WERI-Rb-1 (cell line): ENCODE data around the gene PTPRN2.

Experiments used
- DNase-seq: peaks from one replicate; pipeline ENCODE4 v3.0.0-alpha.2; 2020
- H3K27ac ChIP-seq: fragments of 250-450 bp; sonication (Bioruptor Pico); 2 replicates; pipeline ENCODE4 v1.5.1; 2020; ENCODE audit warnings: mild to moderate bottlenecking, moderate library complexity
- H3K27me3 ChIP-seq: fragments of 250-450 bp; sonication (Bioruptor Pico); 2 replicates; pipeline ENCODE4 v1.5.1; 2021; ENCODE audit warnings: mild to moderate bottlenecking, low read depth, moderate library complexity; ENCODE audit not compliant: insufficient read depth, severe bottlenecking
- H3K36me3 ChIP-seq: fragments of 250-450 bp; sonication (Bioruptor Pico); 2 replicates; pipeline ENCODE4 v1.5.1; 2020; ENCODE audit warnings: mild to moderate bottlenecking, moderate library complexity
- H3K4me3 ChIP-seq: 2 replicates; pipeline ENCODE4 v1.5.1; 2011; ENCODE audit warnings: low read depth, mild to moderate bottlenecking, control low read depth, low read length
- H3K9me3 ChIP-seq: fragments of 250-450 bp; sonication (Bioruptor Pico); 2 replicates; pipeline ENCODE4 v1.5.1; 2021; ENCODE audit warnings: mild to moderate bottlenecking, moderate library complexity; ENCODE audit not compliant: severe bottlenecking
- CTCF ChIP-seq: IDR thresholded peaks from 2 replicates; pipeline ENCODE4 v1.5.1; 2011; ENCODE audit warnings: low read depth, mild to moderate bottlenecking, control low read depth, inconsistent platforms, low read length

PTPRN2 gene

GRCh38 chr7:157952841-157953645 lies 634.6 kb downstream of the PTPRN2 start:
- no peaks in the 10 kb centered on the region for H3K27me3 ChIP-seq
- no peaks in the 10 kb centered on the region for H3K9me3 ChIP-seq
- DNase-seq = no peak
- H3K36me3 ChIP-seq = no peaks in the 10 kb centered on the region
- no peak overlapping the region for H3K27ac ChIP-seq
- no peak overlapping the region for H3K4me3 ChIP-seq
- no peak for TF ChIP-seq CTCF

- no peak overlapping the region for H3K27ac ChIP-seq
- H3K36me3 ChIP-seq = no peaks in the 10 kb centered on the region
- H3K9me3 ChIP-seq = peaks cover 3% of the 10 kb centered on the region
- DNase-seq = no peak
- no peak for TF ChIP-seq CTCF
- H3K4me3 ChIP-seq = no peak overlapping the region
- no peaks in the 10 kb centered on the region for H3K27me3 ChIP-seq
These were observed 635.5 kb downstream of the PTPRN2 start for GRCh38 chr7:157952050-157952667.

GRCh38 chr7:157951300-157952049 lies 636.1 kb downstream of the PTPRN2 start:
- Histone ChIP-seq H3K36me3 (no peaks in the 10 kb centered on the region), H3K9me3 (peaks cover 3% of the 10 kb centered on the region), H3K27ac (no peak overlapping the region), H3K4me3 (no peak overlapping the region), H3K27me3 (no peaks in the 10 kb centered on the region)
- DNase-seq = no peak
- TF ChIP-seq CTCF = no peak

- Histone ChIP-seq H3K4me3 (no peak overlapping the region), H3K27me3 (no peaks in the 10 kb centered on the region), H3K27ac (no peak overlapping the region), H3K9me3 (peaks cover 3% of the 10 kb centered on the region), H3K36me3 (no peaks in the 10 kb centered on the region)
- no peak for TF ChIP-seq CTCF
- no peak for DNase-seq
These were observed 637.9 kb downstream of the PTPRN2 start for GRCh38 chr7:157949711-157950110.

- Histone ChIP-seq H3K36me3 (no peaks in the 10 kb centered on the region), H3K27me3 (no peaks in the 10 kb centered on the region), H3K27ac (no peak overlapping the region), H3K9me3 (peaks cover 3% of the 10 kb centered on the region), H3K4me3 (no peak overlapping the region)
- no peak for TF ChIP-seq CTCF
- DNase-seq = no peak
These were observed 640.1 kb downstream of the PTPRN2 start for GRCh38 chr7:157947504-157947903.
